Dendritic cell treated with granulocyte-macrophage colony-stimulating factor and Interleukin-4, amounts not matched to agents 40 ng/mL and 50 ng/mL, for 4 days (primary cell): ENCODE measurements around the gene WWOX.

Experiments
- H3K27ac Mint-ChIP-seq: one replicate; pipeline ENCODE4 v1.8.0; 2022; ENCODE audit warnings: mild to moderate bottlenecking, mixed read lengths
- H3K27me3 Mint-ChIP-seq: one replicate; pipeline ENCODE4 v1.8.0; 2022; ENCODE audit warnings: mild to moderate bottlenecking, mixed read lengths
- H3K36me3 Mint-ChIP-seq: one replicate; pipeline ENCODE4 v1.8.0; 2022; ENCODE audit warnings: low read depth, mixed read lengths
- H3K4me1 Mint-ChIP-seq: one replicate; pipeline ENCODE4 v1.8.0; 2022; ENCODE audit warnings: low read depth, mixed read lengths
- H3K4me3 Mint-ChIP-seq: one replicate; pipeline ENCODE4 v1.8.0; 2022; ENCODE audit warnings: mild to moderate bottlenecking, moderate library complexity, mixed read lengths
- H3K9me3 Mint-ChIP-seq: one replicate; pipeline ENCODE4 v1.8.0; 2022; ENCODE audit warnings: mixed read lengths
- intact Hi-C: fragments of 100-400 bp; cut with micrococcal nuclease; formaldehyde crosslinking; loops from one replicate; pipeline ENCODE4 v1.15.0; 2022

Gene WWOX

GRCh38 chr16:78140818-78141466, 41.5 kb downstream of the WWOX start:
- Mint-ChIP-seq H3K27ac (no peak overlapping the region), H3K4me3 (no peak overlapping the region), H3K27me3 (no peaks in the 10 kb centered on the region), H3K9me3 (no peaks in the 10 kb centered on the region), H3K36me3 (no peaks in the 10 kb centered on the region), H3K4me1 (peaks cover 15% of the 10 kb centered on the region)
- intact Hi-C loops: no loop called here

DNA sequence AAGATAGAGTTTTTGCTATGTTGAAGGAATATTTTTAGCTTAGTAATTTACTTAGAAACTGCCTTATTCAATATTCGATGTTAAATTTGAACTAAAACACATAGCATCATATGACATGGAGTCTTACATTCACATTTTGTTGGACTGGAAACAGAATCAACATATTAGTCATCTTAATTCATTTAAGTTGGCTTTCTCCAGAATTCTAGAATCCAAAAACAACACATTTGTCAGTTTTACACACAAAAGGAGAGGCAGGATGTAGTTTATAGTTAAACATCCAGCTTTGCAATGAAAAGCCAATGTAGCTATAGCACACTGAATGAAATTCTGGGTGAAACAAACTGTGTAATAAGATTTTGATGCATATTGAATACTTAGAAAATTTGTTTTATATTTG, 43.3 kb downstream of the WWOX start:
- Mint-ChIP-seq H3K36me3 (no peaks in the 10 kb centered on the region), H3K4me3 (no peak overlapping the region), H3K27ac (no peak overlapping the region), H3K4me1 (peaks cover 10% of the 10 kb centered on the region), H3K9me3 (no peaks in the 10 kb centered on the region), H3K27me3 (no peaks in the 10 kb centered on the region)
- intact Hi-C loops: no loop called here

GRCh38 chr16:78146807-78147206, 47.4 kb downstream of the WWOX start:
- no peaks in the 10 kb centered on the region for H3K4me1 Mint-ChIP-seq
- H3K27me3 Mint-ChIP-seq: no peaks in the 10 kb centered on the region
- H3K9me3 Mint-ChIP-seq: no peaks in the 10 kb centered on the region
- no peaks in the 10 kb centered on the region for H3K36me3 Mint-ChIP-seq
- no peak overlapping the region for H3K4me3 Mint-ChIP-seq
- intact Hi-C loops: no loop called here
- no peak overlapping the region for H3K27ac Mint-ChIP-seq

DNA sequence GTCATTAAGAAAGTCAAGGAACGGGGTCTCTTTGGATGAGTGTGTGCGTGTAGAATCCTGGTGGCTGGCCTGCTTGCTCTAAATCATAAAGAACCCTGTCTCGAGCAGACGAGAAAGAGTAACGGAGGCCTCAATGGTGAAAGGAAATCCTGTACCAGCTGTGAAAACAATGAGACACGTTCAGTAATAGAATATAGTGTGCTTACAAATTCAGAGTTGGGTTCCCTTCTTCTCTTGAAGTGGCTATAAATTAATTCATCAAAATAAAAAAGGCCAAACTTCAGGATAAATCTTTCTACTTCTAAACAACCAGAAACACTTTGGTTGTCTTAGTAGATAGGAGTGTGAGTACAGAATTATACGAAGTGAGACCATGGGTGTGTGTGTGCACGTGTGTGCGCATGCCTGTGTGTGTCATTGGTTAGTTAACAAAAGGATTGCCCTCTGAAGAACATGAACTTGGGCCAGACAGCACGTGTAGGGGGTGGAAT, 48.5 kb downstream of the WWOX start:
- no peak overlapping the region for H3K4me3 Mint-ChIP-seq
- H3K27me3 Mint-ChIP-seq: no peaks in the 10 kb centered on the region
- no peaks in the 10 kb centered on the region for H3K9me3 Mint-ChIP-seq
- H3K27ac Mint-ChIP-seq: no peak overlapping the region
- intact Hi-C loops: no loop called here
- no peaks in the 10 kb centered on the region for H3K36me3 Mint-ChIP-seq
- H3K4me1 Mint-ChIP-seq: no peaks in the 10 kb centered on the region

- no peak overlapping the region for H3K27ac Mint-ChIP-seq
- no peaks in the 10 kb centered on the region for H3K9me3 Mint-ChIP-seq
These were observed 50.8 kb downstream of the WWOX start for GRCh38 chr16:78150233-78150632.

GRCh38 chr16:78154729-78155461, 55.4 kb downstream of the WWOX start:
- Mint-ChIP-seq H3K4me1 (no peaks in the 10 kb centered on the region), H3K4me3 (no peak overlapping the region), H3K36me3 (no peaks in the 10 kb centered on the region), H3K27me3 (no peaks in the 10 kb centered on the region), H3K27ac (no peak overlapping the region), H3K9me3 (peaks cover 6% of the 10 kb centered on the region)
- intact Hi-C loops: no loop called here

More at GRCh38 chr16:78150233-78150632, 50.8 kb downstream of the WWOX start:
- Mint-ChIP-seq H3K4me1 (no peaks in the 10 kb centered on the region), H3K4me3 (no peak overlapping the region), H3K36me3 (no peaks in the 10 kb centered on the region), H3K27me3 (no peaks in the 10 kb centered on the region)
- intact Hi-C loops: no loop called here

- Mint-ChIP-seq H3K4me3 (no peak overlapping the region), H3K36me3 (no peaks in the 10 kb centered on the region), H3K4me1 (no peaks in the 10 kb centered on the region), H3K27me3 (no peaks in the 10 kb centered on the region), H3K9me3 (peaks cover 10% of the 10 kb centered on the region), H3K27ac (no peak overlapping the region)
- intact Hi-C loops: no loop called here
These were observed 56.4 kb downstream of the WWOX start for GRCh38 chr16:78155791-78156345.

DNA sequence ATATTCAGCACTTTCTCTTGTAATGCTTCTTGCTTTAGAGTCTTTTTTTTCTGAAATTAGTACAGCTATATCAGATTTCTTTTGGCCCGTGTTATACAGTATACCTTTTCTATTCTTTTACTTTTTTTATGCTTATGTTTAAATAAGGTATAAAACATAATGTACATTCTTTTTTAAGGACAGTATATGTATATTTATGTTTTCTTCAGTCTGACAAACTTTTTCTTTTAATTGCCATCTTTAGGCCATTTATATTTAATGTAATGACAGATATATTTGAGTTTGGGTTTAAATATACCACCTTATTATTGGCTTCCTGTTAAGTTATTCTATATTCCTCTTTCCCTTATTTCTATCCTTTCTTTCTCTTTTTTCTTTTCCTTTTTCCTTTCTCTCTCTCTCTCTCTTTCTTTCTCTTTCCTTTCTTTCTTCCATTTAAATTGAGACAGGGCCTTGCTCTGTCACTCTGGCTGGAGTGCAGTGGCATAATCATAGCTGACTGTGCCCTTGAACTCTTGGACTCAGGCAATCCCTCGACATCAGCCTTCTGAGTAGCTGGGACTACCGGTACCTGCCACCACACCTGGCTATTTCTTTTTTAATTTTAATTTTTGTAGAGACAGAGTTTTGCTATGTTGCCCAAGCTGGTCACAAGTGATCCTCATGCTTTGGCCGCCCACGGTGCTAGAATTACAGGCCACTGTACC, 61.7 kb downstream of the WWOX start:
- H3K4me3 Mint-ChIP-seq: no peak overlapping the region
- H3K36me3 Mint-ChIP-seq: peaks cover 7% of the 10 kb centered on the region
- intact Hi-C loops: no loop called here
- H3K4me1 Mint-ChIP-seq: no peaks in the 10 kb centered on the region
- H3K9me3 Mint-ChIP-seq: peaks cover 19% of the 10 kb centered on the region
- no peak overlapping the region for H3K27ac Mint-ChIP-seq
- H3K27me3 Mint-ChIP-seq: no peaks in the 10 kb centered on the region

DNA sequence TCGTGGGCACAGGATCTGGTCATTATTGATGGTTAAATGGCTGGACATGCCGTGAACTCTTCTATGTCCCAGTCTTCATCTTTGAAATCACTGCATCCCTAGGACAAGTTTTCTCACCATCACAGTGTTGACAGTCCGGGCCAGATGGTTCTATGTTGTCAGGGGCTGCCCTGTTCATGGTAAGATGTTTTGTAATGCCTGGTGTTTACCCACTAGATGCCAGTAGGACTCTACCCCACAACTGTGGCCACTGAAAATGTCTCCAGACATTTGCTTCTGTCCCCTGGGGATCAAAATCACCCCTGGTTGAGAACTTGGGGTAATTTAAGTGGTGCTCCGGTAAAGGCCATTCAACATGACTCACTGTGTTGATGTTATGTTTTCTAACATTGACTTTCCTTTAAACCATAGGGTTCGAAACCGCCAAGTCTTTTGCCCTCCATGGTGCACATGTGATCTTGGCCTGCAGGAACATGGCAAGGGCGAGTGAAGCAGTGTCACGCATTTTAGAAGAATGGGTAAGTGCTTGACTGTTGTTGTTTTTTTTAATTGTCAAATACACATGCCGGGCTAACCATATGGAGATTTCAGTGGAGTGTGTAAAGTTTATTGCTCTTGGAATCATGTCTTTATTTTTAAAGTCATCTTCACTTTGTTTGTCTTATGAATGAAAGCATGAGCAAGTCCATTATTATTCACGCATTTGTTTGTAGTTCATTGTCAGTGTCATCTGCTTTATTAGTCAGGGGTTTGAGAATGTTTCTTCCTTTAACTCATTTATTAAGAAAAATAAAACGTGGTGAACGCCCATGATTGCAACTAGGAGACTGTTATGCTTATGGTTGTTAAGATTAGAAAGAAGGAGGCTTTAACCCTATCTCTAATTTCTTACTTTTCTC, 64.6 kb downstream of the WWOX start:
- Mint-ChIP-seq H3K36me3 (peaks cover 7% of the 10 kb centered on the region), H3K4me1 (no peaks in the 10 kb centered on the region), H3K4me3 (no peak overlapping the region), H3K27me3 (no peaks in the 10 kb centered on the region), H3K9me3 (peaks cover 19% of the 10 kb centered on the region), H3K27ac (no peak overlapping the region)
- intact Hi-C loops: no loop called here

GRCh38 chr16:78170494-78170933, 71.1 kb downstream of the WWOX start:
- H3K4me3 Mint-ChIP-seq: no peak overlapping the region
- no peaks in the 10 kb centered on the region for H3K4me1 Mint-ChIP-seq
- no peaks in the 10 kb centered on the region for H3K36me3 Mint-ChIP-seq
- intact Hi-C loops: no loop called here
- peaks cover 12% of the 10 kb centered on the region for H3K9me3 Mint-ChIP-seq
- no peak overlapping the region for H3K27ac Mint-ChIP-seq
- H3K27me3 Mint-ChIP-seq: no peaks in the 10 kb centered on the region

DNA sequence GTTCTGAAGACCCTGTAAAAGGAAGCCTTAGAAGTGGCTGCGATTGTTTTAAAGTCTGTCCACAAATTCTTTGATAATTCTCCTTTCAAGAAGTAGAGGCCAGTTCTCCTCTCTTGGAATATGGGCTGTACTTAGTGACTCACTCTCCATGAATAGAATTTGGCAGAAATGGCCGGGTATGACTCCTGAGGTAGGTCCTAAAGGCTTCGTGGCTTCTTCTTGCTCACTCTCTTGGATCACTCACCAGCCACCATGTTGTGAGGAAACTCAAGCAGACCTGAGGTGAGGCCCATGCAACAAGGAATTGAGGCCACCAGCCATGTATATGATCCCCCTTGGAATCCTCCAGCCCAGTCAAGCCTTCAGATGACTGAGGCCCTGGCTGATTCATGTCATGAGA, 75.8 kb downstream of the WWOX start:
- H3K9me3 Mint-ChIP-seq: peaks cover 14% of the 10 kb centered on the region
- no peak overlapping the region for H3K4me3 Mint-ChIP-seq
- intact Hi-C loops: no loop called here
- no peak overlapping the region for H3K27ac Mint-ChIP-seq
- no peaks in the 10 kb centered on the region for H3K27me3 Mint-ChIP-seq
- no peaks in the 10 kb centered on the region for H3K4me1 Mint-ChIP-seq
- H3K36me3 Mint-ChIP-seq: no peaks in the 10 kb centered on the region

- H3K27ac Mint-ChIP-seq: no peak overlapping the region
- no peaks in the 10 kb centered on the region for H3K27me3 Mint-ChIP-seq
- intact Hi-C loops: no loop called here
- H3K9me3 Mint-ChIP-seq: peaks cover 14% of the 10 kb centered on the region
- no peak overlapping the region for H3K4me3 Mint-ChIP-seq
- no peaks in the 10 kb centered on the region for H3K4me1 Mint-ChIP-seq
- H3K36me3 Mint-ChIP-seq: no peaks in the 10 kb centered on the region
These were observed 77.0 kb downstream of the WWOX start for GRCh38 chr16:78176435-78176834.

DNA sequence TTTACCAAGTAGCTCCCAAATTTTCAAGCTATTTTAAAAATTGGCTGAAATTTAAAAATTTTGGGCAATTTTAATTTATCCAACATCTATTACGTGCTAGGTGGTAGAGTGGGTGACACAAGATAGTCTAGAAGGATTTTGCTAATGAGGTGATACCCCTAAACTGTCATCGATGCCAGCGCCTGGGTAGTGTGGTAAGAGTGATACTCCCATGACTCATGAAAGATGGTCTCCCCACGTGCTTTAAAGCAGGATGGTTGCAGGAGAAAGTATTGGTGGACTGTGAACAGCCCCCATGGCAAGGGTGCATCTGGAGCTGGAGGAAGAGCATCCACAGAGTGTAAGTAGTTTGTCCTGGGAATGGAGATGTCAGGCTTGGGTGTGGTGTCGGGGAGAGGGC, 77.8 kb downstream of the WWOX start:
- Mint-ChIP-seq H3K36me3 (no peaks in the 10 kb centered on the region), H3K4me1 (no peaks in the 10 kb centered on the region), H3K27me3 (no peaks in the 10 kb centered on the region), H3K4me3 (no peak overlapping the region), H3K9me3 (peaks cover 14% of the 10 kb centered on the region), H3K27ac (no peak overlapping the region)
- intact Hi-C loops: no loop called here
